NCI-H2029 (cell line): Measurements from ENCODE around the gene PRIMA1.

Experiments
- DNase-seq: peaks from one replicate; lab custom pipeline; 2025; lab: John Stamatoyannopoulos, UW

The PRIMA1 gene

GRCh38 chr14:93753647-93754046 lies 34.6 kb downstream of the PRIMA1 start:
- DNase-seq: no peak

- no peak for DNase-seq
These were observed 35.2 kb downstream of the PRIMA1 start for GRCh38 chr14:93752980-93753561.

- no peak for DNase-seq
These were observed 36.2 kb downstream of the PRIMA1 start for GRCh38 chr14:93751946-93752655.

- DNase-seq: no peak
These were observed 39.2 kb downstream of the PRIMA1 start for GRCh38 chr14:93749076-93749420.

GRCh38 chr14:93748208-93749075 lies 39.8 kb downstream of the PRIMA1 start:
- no peak for DNase-seq

GRCh38 chr14:93747560-93747959 lies 40.7 kb downstream of the PRIMA1 start:
- DNase-seq: no peak

- DNase-seq: no peak
These were observed 41.2 kb downstream of the PRIMA1 start for GRCh38 chr14:93747102-93747501.

- no peak for DNase-seq
These were observed 42.5 kb downstream of the PRIMA1 start for GRCh38 chr14:93745603-93746273.

- no peak for DNase-seq
These were observed 43.4 kb downstream of the PRIMA1 start for GRCh38 chr14:93744876-93745275.

- DNase-seq: no peak
These were observed 44.1 kb downstream of the PRIMA1 start for GRCh38 chr14:93744176-93744575.

GRCh38 chr14:93743270-93744060 lies 44.8 kb downstream of the PRIMA1 start:
- DNase-seq: no peak

GRCh38 chr14:93742761-93743160 lies 45.5 kb downstream of the PRIMA1 start:
- no peak for DNase-seq

GRCh38 chr14:93741556-93742230 lies 46.6 kb downstream of the PRIMA1 start:
- DNase-seq: no peak

GRCh38 chr14:93737634-93738033 lies 50.7 kb downstream of the PRIMA1 start:
- DNase-seq: no peak

- no peak for DNase-seq
These were observed 51.8 kb downstream of the PRIMA1 start for GRCh38 chr14:93736378-93737014.

GRCh38 chr14:93735206-93735605 lies 53.1 kb downstream of the PRIMA1 start:
- no peak for DNase-seq

GRCh38 chr14:93734086-93734822 lies 54.0 kb downstream of the PRIMA1 start:
- no peak for DNase-seq

- no peak for DNase-seq
These were observed 54.7 kb downstream of the PRIMA1 start for GRCh38 chr14:93733631-93734030.

GRCh38 chr14:93733231-93733630 lies 55.1 kb downstream of the PRIMA1 start:
- DNase-seq: no peak

GRCh38 chr14:93732524-93732923 lies 55.8 kb downstream of the PRIMA1 start:
- DNase-seq: no peak
